GM23338 (cell line): ENCODE data around the gene MAPK14.

ENCODE experiments used
- CREB1 ChIP-seq: fragments of 250-450 bp; sonication (Bioruptor Pico); IDR thresholded peaks from 2 replicates; pipeline ENCODE4 v1.5.0; 2020; ENCODE audit warnings: low read depth, mild to moderate bottlenecking, moderate library complexity
- EZH2 ChIP-seq: fragments of 200-600 bp; sonication (generic); IDR thresholded peaks from one replicate; pipeline ENCODE4 v1.8.0; 2017; ENCODE audit warnings: antibody characterized with exemption, mild to moderate bottlenecking, low read depth; ENCODE audit not compliant: unreplicated experiment
- EZH2phosphoT487 ChIP-seq: fragments of 200-600 bp; sonication (generic); IDR thresholded peaks from one replicate; pipeline ENCODE4 v1.8.1; 2018; ENCODE audit warnings: antibody characterized with exemption; ENCODE audit not compliant: unreplicated experiment
- JUNB ChIP-seq: IDR thresholded peaks from one replicate; pipeline ENCODE4 v1.6.1; 2016; ENCODE audit warnings: antibody characterized with exemption; ENCODE audit not compliant: unreplicated experiment
- NANOG ChIP-seq: IDR thresholded peaks from 2 replicates; pipeline ENCODE4 v1.6.1; 2016; ENCODE audit warnings: antibody characterized with exemption, borderline replicate concordance
- POLR2AphosphoS5 ChIP-seq: IDR thresholded peaks from 2 replicates; pipeline ENCODE4 v1.6.1; 2016; ENCODE audit warnings: antibody characterized with exemption, low read depth
- REST ChIP-seq: IDR thresholded peaks from one replicate; pipeline ENCODE4 v1.6.1; 2018; ENCODE audit warnings: antibody characterized with exemption; ENCODE audit not compliant: unreplicated experiment
- ZNF114 ChIP-seq: fragments of 250-450 bp; sonication (Bioruptor Pico); IDR thresholded peaks from 2 replicates; pipeline ENCODE4 v1.5.0; 2020; ENCODE audit warnings: mild to moderate bottlenecking, moderate library complexity
- ZNF331 ChIP-seq: fragments of 250-450 bp; sonication (Bioruptor Pico); IDR thresholded peaks from 2 replicates; pipeline ENCODE4 v1.5.0; 2020; ENCODE audit warnings: low read depth, mild to moderate bottlenecking, moderate library complexity
- TF ChIP-seq, protein P1 (sequence below), 2 experiments: fragments of 200-600 bp in 1 of 2; sonication (generic) in 1 of 2; conservative IDR thresholded peaks; 2 replicates each; pipeline versions ENCODE4 v1.5.1 to v1.6.1; 2016 to 2017; ENCODE audit warnings: antibody characterized with exemption in 2 of 2, low read depth in 2 of 2, mild to moderate bottlenecking in 2 of 2, moderate library complexity in 1 of 2
- TF ChIP-seq, protein P2 (sequence below): IDR thresholded peaks from 2 replicates; pipeline ENCODE4 v1.6.1; 2016; ENCODE audit warnings: antibody characterized with exemption
- TF ChIP-seq, protein P3 (sequence below): fragments of 250-450 bp; sonication (Bioruptor Pico); IDR thresholded peaks from 2 replicates; pipeline ENCODE4 v1.5.0; 2020; ENCODE audit warnings: mild to moderate bottlenecking, moderate library complexity

DNA sequence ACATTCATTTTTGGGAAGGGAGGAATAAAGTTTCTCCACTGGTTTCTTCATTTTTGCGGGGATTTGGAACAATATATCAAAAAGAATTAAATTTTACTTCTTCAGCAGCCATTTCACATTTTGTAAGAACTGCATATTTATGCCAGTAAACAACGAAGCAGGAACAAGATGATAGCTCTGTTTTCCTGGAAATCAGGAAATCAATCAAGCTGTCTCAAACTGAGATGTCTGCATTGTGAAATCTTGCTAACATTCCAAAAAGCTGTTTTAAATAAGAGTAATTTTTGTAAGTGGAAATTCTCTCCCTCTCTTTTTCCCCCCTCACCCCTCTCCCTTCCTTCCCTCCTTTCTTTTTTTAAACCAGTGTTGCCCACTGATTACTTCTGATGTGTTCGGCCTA lies 122.7 kb downstream of the MAPK14 start:
- TF ChIP-seq, protein P1, sequence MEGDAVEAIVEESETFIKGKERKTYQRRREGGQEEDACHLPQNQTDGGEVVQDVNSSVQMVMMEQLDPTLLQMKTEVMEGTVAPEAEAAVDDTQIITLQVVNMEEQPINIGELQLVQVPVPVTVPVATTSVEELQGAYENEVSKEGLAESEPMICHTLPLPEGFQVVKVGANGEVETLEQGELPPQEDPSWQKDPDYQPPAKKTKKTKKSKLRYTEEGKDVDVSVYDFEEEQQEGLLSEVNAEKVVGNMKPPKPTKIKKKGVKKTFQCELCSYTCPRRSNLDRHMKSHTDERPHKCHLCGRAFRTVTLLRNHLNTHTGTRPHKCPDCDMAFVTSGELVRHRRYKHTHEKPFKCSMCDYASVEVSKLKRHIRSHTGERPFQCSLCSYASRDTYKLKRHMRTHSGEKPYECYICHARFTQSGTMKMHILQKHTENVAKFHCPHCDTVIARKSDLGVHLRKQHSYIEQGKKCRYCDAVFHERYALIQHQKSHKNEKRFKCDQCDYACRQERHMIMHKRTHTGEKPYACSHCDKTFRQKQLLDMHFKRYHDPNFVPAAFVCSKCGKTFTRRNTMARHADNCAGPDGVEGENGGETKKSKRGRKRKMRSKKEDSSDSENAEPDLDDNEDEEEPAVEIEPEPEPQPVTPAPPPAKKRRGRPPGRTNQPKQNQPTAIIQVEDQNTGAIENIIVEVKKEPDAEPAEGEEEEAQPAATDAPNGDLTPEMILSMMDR (conservative IDR thresholded peaks at IDR 0.05; ENCODE audit: low read depth in 2 of 2), result no peak
- TF ChIP-seq REST, result no peak
- TF ChIP-seq POLR2AphosphoS5, result no peak
- TF ChIP-seq EZH2phosphoT487, result no peak
- no peak for TF ChIP-seq EZH2
- TF ChIP-seq CREB1 (CRISPR knock-in tag), result no peak
- TF ChIP-seq JUNB, result no peak
- no peak for TF ChIP-seq ZNF114 (CRISPR knock-in tag)
- no peak for TF ChIP-seq ZNF331 (CRISPR knock-in tag)
- no peak for TF ChIP-seq NANOG
- TF ChIP-seq, protein P2, sequence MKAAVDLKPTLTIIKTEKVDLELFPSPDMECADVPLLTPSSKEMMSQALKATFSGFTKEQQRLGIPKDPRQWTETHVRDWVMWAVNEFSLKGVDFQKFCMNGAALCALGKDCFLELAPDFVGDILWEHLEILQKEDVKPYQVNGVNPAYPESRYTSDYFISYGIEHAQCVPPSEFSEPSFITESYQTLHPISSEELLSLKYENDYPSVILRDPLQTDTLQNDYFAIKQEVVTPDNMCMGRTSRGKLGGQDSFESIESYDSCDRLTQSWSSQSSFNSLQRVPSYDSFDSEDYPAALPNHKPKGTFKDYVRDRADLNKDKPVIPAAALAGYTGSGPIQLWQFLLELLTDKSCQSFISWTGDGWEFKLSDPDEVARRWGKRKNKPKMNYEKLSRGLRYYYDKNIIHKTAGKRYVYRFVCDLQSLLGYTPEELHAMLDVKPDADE, result no peak
- TF ChIP-seq, protein P3, sequence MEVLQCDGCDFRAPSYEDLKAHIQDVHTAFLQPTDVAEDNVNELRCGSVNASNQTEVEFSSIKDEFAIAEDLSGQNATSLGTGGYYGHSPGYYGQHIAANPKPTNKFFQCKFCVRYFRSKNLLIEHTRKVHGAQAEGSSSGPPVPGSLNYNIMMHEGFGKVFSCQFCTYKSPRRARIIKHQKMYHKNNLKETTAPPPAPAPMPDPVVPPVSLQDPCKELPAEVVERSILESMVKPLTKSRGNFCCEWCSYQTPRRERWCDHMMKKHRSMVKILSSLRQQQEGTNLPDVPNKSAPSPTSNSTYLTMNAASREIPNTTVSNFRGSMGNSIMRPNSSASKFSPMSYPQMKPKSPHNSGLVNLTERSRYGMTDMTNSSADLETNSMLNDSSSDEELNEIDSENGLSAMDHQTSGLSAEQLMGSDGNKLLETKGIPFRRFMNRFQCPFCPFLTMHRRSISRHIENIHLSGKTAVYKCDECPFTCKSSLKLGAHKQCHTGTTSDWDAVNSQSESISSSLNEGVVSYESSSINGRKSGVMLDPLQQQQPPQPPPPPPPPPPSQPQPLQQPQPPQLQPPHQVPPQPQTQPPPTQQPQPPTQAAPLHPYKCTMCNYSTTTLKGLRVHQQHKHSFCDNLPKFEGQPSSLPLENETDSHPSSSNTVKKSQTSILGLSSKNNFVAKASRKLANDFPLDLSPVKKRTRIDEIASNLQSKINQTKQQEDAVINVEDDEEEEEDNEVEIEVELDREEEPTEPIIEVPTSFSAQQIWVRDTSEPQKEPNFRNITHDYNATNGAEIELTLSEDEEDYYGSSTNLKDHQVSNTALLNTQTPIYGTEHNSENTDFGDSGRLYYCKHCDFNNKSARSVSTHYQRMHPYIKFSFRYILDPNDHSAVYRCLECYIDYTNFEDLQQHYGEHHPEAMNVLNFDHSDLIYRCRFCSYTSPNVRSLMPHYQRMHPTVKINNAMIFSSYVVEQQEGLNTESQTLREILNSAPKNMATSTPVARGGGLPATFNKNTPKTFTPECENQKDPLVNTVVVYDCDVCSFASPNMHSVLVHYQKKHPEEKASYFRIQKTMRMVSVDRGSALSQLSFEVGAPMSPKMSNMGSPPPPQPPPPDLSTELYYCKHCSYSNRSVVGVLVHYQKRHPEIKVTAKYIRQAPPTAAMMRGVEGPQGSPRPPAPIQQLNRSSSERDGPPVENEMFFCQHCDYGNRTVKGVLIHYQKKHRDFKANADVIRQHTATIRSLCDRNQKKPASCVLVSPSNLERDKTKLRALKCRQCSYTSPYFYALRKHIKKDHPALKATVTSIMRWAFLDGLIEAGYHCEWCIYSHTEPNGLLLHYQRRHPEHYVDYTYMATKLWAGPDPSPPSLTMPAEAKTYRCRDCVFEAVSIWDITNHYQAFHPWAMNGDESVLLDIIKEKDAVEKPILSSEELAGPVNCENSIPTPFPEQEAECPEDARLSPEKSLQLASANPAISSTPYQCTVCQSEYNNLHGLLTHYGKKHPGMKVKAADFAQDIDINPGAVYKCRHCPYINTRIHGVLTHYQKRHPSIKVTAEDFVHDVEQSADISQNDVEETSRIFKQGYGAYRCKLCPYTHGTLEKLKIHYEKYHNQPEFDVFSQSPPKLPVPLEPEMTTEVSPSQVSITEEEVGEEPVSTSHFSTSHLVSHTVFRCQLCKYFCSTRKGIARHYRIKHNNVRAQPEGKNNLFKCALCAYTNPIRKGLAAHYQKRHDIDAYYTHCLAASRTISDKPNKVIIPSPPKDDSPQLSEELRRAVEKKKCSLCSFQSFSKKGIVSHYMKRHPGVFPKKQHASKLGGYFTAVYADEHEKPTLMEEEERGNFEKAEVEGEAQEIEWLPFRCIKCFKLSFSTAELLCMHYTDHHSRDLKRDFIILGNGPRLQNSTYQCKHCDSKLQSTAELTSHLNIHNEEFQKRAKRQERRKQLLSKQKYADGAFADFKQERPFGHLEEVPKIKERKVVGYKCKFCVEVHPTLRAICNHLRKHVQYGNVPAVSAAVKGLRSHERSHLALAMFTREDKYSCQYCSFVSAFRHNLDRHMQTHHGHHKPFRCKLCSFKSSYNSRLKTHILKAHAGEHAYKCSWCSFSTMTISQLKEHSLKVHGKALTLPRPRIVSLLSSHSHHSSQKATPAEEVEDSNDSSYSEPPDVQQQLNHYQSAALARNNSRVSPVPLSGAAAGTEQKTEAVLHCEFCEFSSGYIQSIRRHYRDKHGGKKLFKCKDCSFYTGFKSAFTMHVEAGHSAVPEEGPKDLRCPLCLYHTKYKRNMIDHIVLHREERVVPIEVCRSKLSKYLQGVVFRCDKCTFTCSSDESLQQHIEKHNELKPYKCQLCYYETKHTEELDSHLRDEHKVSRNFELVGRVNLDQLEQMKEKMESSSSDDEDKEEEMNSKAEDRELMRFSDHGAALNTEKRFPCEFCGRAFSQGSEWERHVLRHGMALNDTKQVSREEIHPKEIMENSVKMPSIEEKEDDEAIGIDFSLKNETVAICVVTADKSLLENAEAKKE, result no peak
